Psoas muscle (tissue), 8 donors: ENCODE results near the gene ZNF668. TPM values are rescaled to one million over a fixed set of nuclear protein-coding genes. Genes with fewer than 3 reads are reported as not detected.

ENCODE experiments used
- ATAC-seq, 4 donors: fragments of 200-7000 bp; cut with Tn5 transposase; one replicate each; pipeline ENCODE4 v1.9.1; 2020; ENCODE audit warnings: moderate library complexity in 3 of 4, mild to moderate bottlenecking in 2 of 4
- DNase-seq, 2 donors: peaks; one replicate each; pipeline ENCODE4 v3.0.0-alpha.2; 2020
- H3K27ac ChIP-seq: fragments of 200-600 bp; one replicate; pipeline ENCODE4 v1.8.0; 2022
- H3K27me3 ChIP-seq, 3 donors: fragments of 200-600 bp in 1 of 3; one replicate each; pipeline versions ENCODE4 v1.6.1 to v1.8.0; 2013 to 2022; ENCODE audit warnings: low read length in 2 of 3, mild to moderate bottlenecking in 2 of 3, moderate library complexity in 1 of 3; ENCODE audit not compliant: insufficient read depth in 3 of 3
- H3K36me3 ChIP-seq, 2 donors: fragments of 200-600 bp in 1 of 2; one replicate each; pipeline versions ENCODE4 v1.6.1 to v1.8.0; 2013 to 2022; ENCODE audit warnings: low read depth in 1 of 2, mild to moderate bottlenecking in 1 of 2, moderate library complexity in 1 of 2; ENCODE audit not compliant: insufficient read depth in 1 of 2
- H3K4me1 ChIP-seq: fragments of 200-600 bp; one replicate; pipeline ENCODE4 v1.8.0; 2022
- H3K4me3 ChIP-seq: fragments of 200-600 bp; one replicate; pipeline ENCODE4 v1.8.0; 2022; ENCODE audit warnings: mild to moderate bottlenecking
- H3K9me3 ChIP-seq: fragments of 200-600 bp; one replicate; pipeline ENCODE4 v1.8.0; 2022
- CTCF ChIP-seq: fragments of 200-600 bp; IDR thresholded peaks from one replicate; pipeline ENCODE4 v1.8.0; 2022; ENCODE audit warnings: antibody characterized with exemption
- whole genome bisulfite sequencing, 3 donors: extraction: QIAGEN DNeasy Blood & Tissue Kit; methylation state at CpG; one replicate each; pipeline versions ENCODE4 v1.1.6 to v1.1.7; 2013; 5-methylcytosine and 5-hydroxymethylcytosine counted together
- intact Hi-C, 2 donors: fragments of 100-400 bp; cut with DNase I; formaldehyde crosslinking; loops; one replicate each; pipeline versions ENCODE4 v1.11.0 to v1.14.2; 2022
- polyA plus RNA-seq, 3 donors: library from polyadenylated mRNA; stranded (reverse); fragments of 200-250 nt; gene quantifications; one replicate each; pipeline ENCODE4 v1.2.3, GENCODE V29; 2013
- total RNA-seq, 4 donors: library from RNA; stranded (reverse); fragmentation: NEBNext Ultra II Directional in 2 of 4; extraction: Animal tissue kit (Norgen Biotek cat#: 25700) in 2 of 4; gene quantifications; one replicate each; pipeline versions ENCODE4 v1.2.1 to v1.2.4, GENCODE V29; 2021 to 2023
- donor health status: healthy with polysubstance abuse.
- donor health status: DM: no; HTN: no; CAD: no; lungs with moderate emphysema.
- donor health status: Bipolar disorder and iron deficiency.
- donor health status: healthy.
- donor health status: DM: yes; HTN: yes; CAD: no.
- donor health status: DM: no; HTN: no; CAD: no.
- donor health status: DM: no; HTN: no; CAD: no.
- donor health status: DM: yes; HTN: yes; CAD: no.

ZNF668 gene
- total and polyA plus RNA-seq, 7 donors, result 5.3 to 12.3 (median 7.2) TPM

- no peaks in the 10 kb centered on the region for H3K27me3 ChIP-seq
- WGBS, 3 donors, result 0 to 1% (median 0%) methylated on average over 30 to 68 of the region's 68 CpGs
- no peaks in the 10 kb centered on the region for H3K9me3 ChIP-seq
- peak within 1 kb of the TSS; percentile 76 for H3K4me3 ChIP-seq
- H3K4me1 ChIP-seq, result peaks cover 21% of the 10 kb centered on the region
- peak within 1 kb of the TSS; percentile 99 for H3K27ac ChIP-seq
- ATAC-seq (peak; percentile 91 to 97 (median 92)), DNase-seq (peak; percentile 98 to 99)
- no peak for TF ChIP-seq CTCF
- peaks cover 0 to 37% of the 10 kb centered on the region in 2 donors for H3K36me3 ChIP-seq
- intact Hi-C loops, result no loop called here
These were observed 43.6 kb upstream of the ZNF668 start, which contains the start of gene KAT8 for GRCh38 chr16:31117384-31118222. Gene KAT8, plus strand, starts transcription at chr16:31117664. Its CDS starts 18 bp downstream, at chr16:31117682.

GRCh38 chr16:31114468-31114867 is 40.4 kb upstream of the ZNF668 start:
- TF ChIP-seq CTCF, result no peak
- Histone ChIP-seq H3K4me1 (peaks cover 33% of the 10 kb centered on the region), H3K4me3 (no peak overlapping the region), H3K9me3 (no peaks in the 10 kb centered on the region), H3K27ac (peak overlapping the region; percentile 70), H3K27me3 (no peaks in the 10 kb centered on the region), H3K36me3 (peaks cover 2 to 35% of the 10 kb centered on the region in 2 donors)
- ATAC-seq (no peak), DNase-seq (no peak)
- 67 to 79% (median 70%) methylated on average over 8 of the region's 8 CpGs for WGBS, 3 donors
- intact Hi-C loops, result no loop called here

GRCh38 chr16:31113121-31114120 is 39.4 kb upstream of the ZNF668 start:
- Histone ChIP-seq H3K4me3 (no peak overlapping the region), H3K36me3 (peaks cover 2 to 29% of the 10 kb centered on the region in 2 donors), H3K27me3 (no peaks in the 10 kb centered on the region), H3K9me3 (no peaks in the 10 kb centered on the region), H3K4me1 (peaks cover 30% of the 10 kb centered on the region), H3K27ac (peak overlapping the region; percentile 70)
- intact Hi-C loops, result no loop called here
- TF ChIP-seq CTCF, result no peak
- 56 to 62% (median 56%) methylated on average over 5 of the region's 5 CpGs for WGBS, 3 donors
- ATAC-seq (no peak), DNase-seq (no peak)

DNA sequence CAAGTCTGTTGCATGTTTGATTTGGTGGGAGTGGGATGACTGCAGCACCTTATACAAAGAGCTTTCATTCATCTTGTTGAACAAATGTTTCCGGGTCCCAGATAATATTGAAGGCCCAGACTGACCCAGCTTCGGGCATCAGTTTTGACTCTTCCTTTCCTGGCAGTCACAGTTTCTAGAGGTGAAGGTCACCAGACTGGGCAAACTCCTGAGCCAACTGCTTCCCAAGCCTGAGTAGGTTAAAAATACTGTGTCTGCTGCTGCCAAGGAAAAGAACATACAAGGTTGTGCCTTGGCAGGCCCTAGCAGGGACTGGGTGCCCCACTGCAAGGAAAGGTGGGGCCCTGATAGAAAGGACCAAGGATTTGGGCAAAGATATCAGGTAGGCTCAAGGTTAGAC is 38.7 kb upstream of the ZNF668 start:
- peaks cover 2 to 29% of the 10 kb centered on the region in 2 donors for H3K36me3 ChIP-seq
- TF ChIP-seq CTCF, result no peak
- ATAC-seq (peak; percentile 4 to 56 (median 37)), DNase-seq (no peak)
- intact Hi-C loops, result no loop called here
- H3K9me3 ChIP-seq, result no peaks in the 10 kb centered on the region
- H3K4me1 ChIP-seq, result peaks cover 26% of the 10 kb centered on the region
- no peak overlapping the region for H3K4me3 ChIP-seq
- 24 to 40% (median 35%) methylated on average over 2 of the region's 2 CpGs for WGBS, 3 donors
- peak overlapping the region; percentile 70 for H3K27ac ChIP-seq
- no peaks in the 10 kb centered on the region for H3K27me3 ChIP-seq
